Spleen (tissue), 11 donors: ENCODE results near the gene STYK1. TPM values are rescaled to one million over a fixed set of nuclear protein-coding genes. Genes with fewer than 3 reads are reported as not detected.

Experiments
- DNase-seq: peaks from one replicate; pipeline ENCODE4 v3.0.0-alpha.2; 2020
- H3K27ac ChIP-seq, 8 donors: fragments of 200-600 bp; sonication (generic) in 7 of 8; 1 replicate in 4 of 8; 2 replicates in 4 of 8; pipeline versions ENCODE4 v1.5.0 to v1.8.0; 2016 to 2021; ENCODE audit warnings: inconsistent platforms in 4 of 8, mild to moderate bottlenecking in 4 of 8, moderate library complexity in 1 of 8
- H3K27me3 ChIP-seq, 7 donors: fragments of 200-600 bp; sonication (generic) in 6 of 7; replicated peaks in 1 of 7; 1 replicate in 4 of 7; 2 replicates in 3 of 7; pipeline versions ENCODE4 v1.5.0 to v1.8.0; 2016 to 2021; ENCODE audit warnings: inconsistent platforms in 3 of 7, mild to moderate bottlenecking in 1 of 7
- H3K36me3 ChIP-seq, 6 donors: fragments of 200-600 bp; sonication (generic) in 5 of 6; 1 replicate in 4 of 6; 2 replicates in 2 of 6; pipeline versions ENCODE4 v1.5.0 to v1.8.0; 2016 to 2021; ENCODE audit warnings: inconsistent platforms in 2 of 6
- H3K4me1 ChIP-seq, 6 donors: fragments of 200-600 bp; sonication (generic) in 5 of 6; 1 replicate in 3 of 6; 2 replicates in 3 of 6; pipeline versions ENCODE4 v1.5.0 to v1.8.0; 2016 to 2021; ENCODE audit warnings: inconsistent platforms in 3 of 6
- H3K4me3 ChIP-seq, 8 donors: fragments of 200-600 bp; sonication (generic) in 7 of 8; 1 replicate in 4 of 8; 2 replicates in 4 of 8; pipeline versions ENCODE4 v1.5.0 to v1.8.0; 2016 to 2021; ENCODE audit warnings: inconsistent platforms in 4 of 8, mild to moderate bottlenecking in 4 of 8, moderate library complexity in 2 of 8
- H3K9me3 ChIP-seq, 8 donors: fragments of 200-600 bp; sonication (generic) in 7 of 8; 1 replicate in 4 of 8; 2 replicates in 4 of 8; pipeline versions ENCODE4 v1.5.0 to v1.8.0; 2016 to 2021; ENCODE audit warnings: inconsistent platforms in 4 of 8
- POLR2A ChIP-seq, 3 donors: fragments of 450-650 bp; IDR thresholded peaks; one replicate each; pipeline ENCODE4 v1.5.1; 2017; ENCODE audit warnings: antibody characterized with exemption in 3 of 3, mild to moderate bottlenecking in 1 of 3
- POLR2AphosphoS5 ChIP-seq, 3 donors: sonication (generic); formaldehyde crosslinking; IDR thresholded peaks; one replicate each; pipeline ENCODE4 v1.5.1; 2017; ENCODE audit warnings: antibody characterized with exemption in 3 of 3
- WGBS, 5 donors: extraction: QIAGEN DNeasy Blood & Tissue Kit in 3 of 5; methylation state at CpG; one replicate each; pipeline versions ENCODE4 v1.1.5 to v1.1.7; 2013 to 2018; 5-methylcytosine and 5-hydroxymethylcytosine counted together
- intact Hi-C: fragments of 100-400 bp; cut with DNase I; formaldehyde crosslinking; loops from one replicate; pipeline ENCODE4 v1.15.0; 2023; ENCODE audit warnings: low total_unique reads
- polyA plus RNA-seq, 3 donors: library from polyadenylated mRNA; stranded (reverse); fragments of 200-250 nt; gene quantifications; one replicate each; pipeline ENCODE4 v1.2.1, GENCODE V29; 2013
- total RNA-seq, 7 donors: library from RNA; depleted of rRNA in 3 of 7; stranded (reverse); fragments of >200 nt in 3 of 7; fragmentation: NEBNext Ultra II Directional in 4 of 7; extraction: Animal tissue kit (Norgen Biotek cat#: 25700) in 4 of 7; gene quantifications; one replicate each; pipeline versions ENCODE4 v1.1.0 to v1.2.1, GENCODE V29; 2016 to 2021
- TF ChIP-seq, protein P1 (sequence below), 11 experiments: fragments of 200-600 bp in 7 of 11; fragments of 450-650 bp in 4 of 11; sonication (generic) in 4 of 11; IDR thresholded peaks in 8 of 11; conservative IDR thresholded peaks in 3 of 11; 1 replicate in 7 of 11; 2 replicates in 4 of 11; pipeline versions ENCODE4 v1.4.0 to v1.8.0; 2016 to 2021; ENCODE audit warnings: antibody characterized with exemption in 11 of 11, inconsistent platforms in 4 of 11, mild to moderate bottlenecking in 1 of 11
- donor health status: healthy with polysubstance abuse.
- donor health status: DM: no; HTN: no; CAD: no; lungs with moderate emphysema.
- donor health status: DM: no; HTN: no; CAD: no.
- donor health status: Bipolar disorder and iron deficiency.
- donor health status: healthy.
- donor health status: DM: no; HTN: no; CAD: no.
- donor health status: DM: yes; HTN: yes; CAD: no.

The STYK1 gene
- total and polyA plus RNA-seq, 10 donors = 0.17 to 2.4 (median 0.77) TPM

- Histone ChIP-seq H3K27ac (peak overlapping the region; percentile 85 to 96 (median 93)), H3K4me3 (peak overlapping the region; percentile 77 to 95 (median 85)), H3K27me3 (peaks cover 0 to 28% (median 7%) of the 10 kb centered on the region in 7 donors), H3K4me1 (peaks cover 27 to 74% (median 57%) of the 10 kb centered on the region in 6 donors), H3K36me3 (no peaks in the 10 kb centered on the region), H3K9me3 (no peaks in the 10 kb centered on the region)
- whole genome bisulfite sequencing, 5 donors = 1% methylated on average over 26 of the region's 26 CpGs
- peak in 1 of 3 donors; percentile 29 for TF ChIP-seq POLR2A (IDR thresholded peaks at IDR 0.05)
- TF ChIP-seq POLR2AphosphoS5 (IDR thresholded peaks at IDR 0.05) = peak in 2 of 3 donors; percentile 82 to 96
- TF ChIP-seq, protein P1, sequence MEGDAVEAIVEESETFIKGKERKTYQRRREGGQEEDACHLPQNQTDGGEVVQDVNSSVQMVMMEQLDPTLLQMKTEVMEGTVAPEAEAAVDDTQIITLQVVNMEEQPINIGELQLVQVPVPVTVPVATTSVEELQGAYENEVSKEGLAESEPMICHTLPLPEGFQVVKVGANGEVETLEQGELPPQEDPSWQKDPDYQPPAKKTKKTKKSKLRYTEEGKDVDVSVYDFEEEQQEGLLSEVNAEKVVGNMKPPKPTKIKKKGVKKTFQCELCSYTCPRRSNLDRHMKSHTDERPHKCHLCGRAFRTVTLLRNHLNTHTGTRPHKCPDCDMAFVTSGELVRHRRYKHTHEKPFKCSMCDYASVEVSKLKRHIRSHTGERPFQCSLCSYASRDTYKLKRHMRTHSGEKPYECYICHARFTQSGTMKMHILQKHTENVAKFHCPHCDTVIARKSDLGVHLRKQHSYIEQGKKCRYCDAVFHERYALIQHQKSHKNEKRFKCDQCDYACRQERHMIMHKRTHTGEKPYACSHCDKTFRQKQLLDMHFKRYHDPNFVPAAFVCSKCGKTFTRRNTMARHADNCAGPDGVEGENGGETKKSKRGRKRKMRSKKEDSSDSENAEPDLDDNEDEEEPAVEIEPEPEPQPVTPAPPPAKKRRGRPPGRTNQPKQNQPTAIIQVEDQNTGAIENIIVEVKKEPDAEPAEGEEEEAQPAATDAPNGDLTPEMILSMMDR (IDR thresholded peaks at IDR 0.05 in 8 of 11, conservative IDR thresholded peaks at IDR 0.05 in 3 of 11) = no peak
- peak; percentile 85 for DNase-seq
- intact Hi-C loops = no loop called here
Observed at GRCh38 chr12:10721651-10722501, 48.0 kb upstream of the STYK1 start.

DNA sequence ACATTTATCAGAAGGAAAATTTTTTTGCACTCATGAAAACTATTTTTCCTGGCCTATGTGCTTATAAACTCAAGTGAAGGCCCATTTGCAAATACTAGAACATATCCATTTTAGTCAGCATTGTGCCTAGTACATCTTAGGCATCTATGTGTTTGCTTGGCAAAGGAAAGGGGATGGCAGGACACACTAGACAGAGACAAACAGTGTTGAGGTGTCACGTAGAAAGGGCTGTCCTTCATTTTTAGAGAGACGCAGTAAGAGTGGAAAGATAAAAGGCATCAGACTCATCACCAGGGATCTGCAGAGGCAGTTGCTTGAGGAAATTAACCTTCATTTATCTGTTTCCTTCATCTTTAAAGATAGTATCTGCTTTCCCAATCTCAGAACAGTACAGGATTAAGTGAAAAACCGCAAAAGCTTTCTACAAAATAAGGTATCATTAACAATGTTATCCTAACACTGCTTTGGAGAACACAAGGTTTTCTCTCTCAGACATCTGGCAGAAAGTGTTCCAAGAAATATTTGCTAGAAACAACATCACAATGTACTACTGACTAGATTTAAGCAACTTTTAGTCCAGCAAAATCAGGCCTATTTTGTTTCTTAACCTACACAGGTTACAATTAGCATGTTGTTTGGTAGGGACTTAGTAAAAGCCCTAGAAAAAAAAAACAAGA, 47.3 kb upstream of the STYK1 start:
- 25 to 46% (median 34%) methylated on average over 3 of the region's 3 CpGs for WGBS, 5 donors

GRCh38 chr12:10719482-10719881, 45.6 kb upstream of the STYK1 start:
- H3K27me3 ChIP-seq = peaks cover 0 to 27% (median 7%) of the 10 kb centered on the region in 7 donors
- peaks cover 0 to 16% (median 9%) of the 10 kb centered on the region in 6 donors for H3K36me3 ChIP-seq
- peak overlapping the region in 3 of 8 donors; percentile 65 to 92 (median 66) for H3K27ac ChIP-seq
- TF ChIP-seq POLR2A (IDR thresholded peaks at IDR 0.05) = no peak
- TF ChIP-seq POLR2AphosphoS5 (IDR thresholded peaks at IDR 0.05) = no peak
- TF ChIP-seq, protein P1 (IDR thresholded peaks at IDR 0.05 in 8 of 11, conservative IDR thresholded peaks at IDR 0.05 in 3 of 11) = no peak
- H3K9me3 ChIP-seq = no peaks in the 10 kb centered on the region
- peak overlapping the region in 1 of 8 donors; percentile 6 for H3K4me3 ChIP-seq
- no peak for DNase-seq
- WGBS, 5 donors = 76 to 87% (median 84%) methylated on average over 4 of the region's 4 CpGs
- peaks cover 27 to 91% (median 62%) of the 10 kb centered on the region in 6 donors for H3K4me1 ChIP-seq
- intact Hi-C loops = no loop called here

More for the DNA sequence above, 47.3 kb upstream of the STYK1 start:
- H3K4me3 ChIP-seq = peak overlapping the region; percentile 77 to 95 (median 85)
- peaks cover 0 to 28% (median 7%) of the 10 kb centered on the region in 7 donors for H3K27me3 ChIP-seq
- peaks cover 27 to 81% (median 60%) of the 10 kb centered on the region in 6 donors for H3K4me1 ChIP-seq
- no peak for DNase-seq
- H3K9me3 ChIP-seq = no peaks in the 10 kb centered on the region
- no peak for TF ChIP-seq POLR2A (IDR thresholded peaks at IDR 0.05)
- TF ChIP-seq, protein P1 (IDR thresholded peaks at IDR 0.05 in 8 of 11, conservative IDR thresholded peaks at IDR 0.05 in 3 of 11) = no peak
- no peak for TF ChIP-seq POLR2AphosphoS5 (IDR thresholded peaks at IDR 0.05)
- H3K36me3 ChIP-seq = peaks cover 0 to 3% (median 0%) of the 10 kb centered on the region in 6 donors
- intact Hi-C loops = no loop called here
- peak overlapping the region; percentile 8 to 96 (median 93) for H3K27ac ChIP-seq
